Activated CD4-positive, alpha-beta T cell treated with anti-CD3 and anti-CD28 coated beads, Interleukin-2, amount 50 U/mL, for 1 hour (primary cell): ENCODE results near the gene AUTS2.
"Not testable (repeated sequence)": the region's sequence is repeated elsewhere in the genome, so short reads cannot be mapped to it uniquely, and the experiment has no call there.

ENCODE experiments used
- DNase-seq: peaks from one replicate; pipeline ENCODE4 v3.0.0-alpha.2; 2020

The AUTS2 gene

DNA sequence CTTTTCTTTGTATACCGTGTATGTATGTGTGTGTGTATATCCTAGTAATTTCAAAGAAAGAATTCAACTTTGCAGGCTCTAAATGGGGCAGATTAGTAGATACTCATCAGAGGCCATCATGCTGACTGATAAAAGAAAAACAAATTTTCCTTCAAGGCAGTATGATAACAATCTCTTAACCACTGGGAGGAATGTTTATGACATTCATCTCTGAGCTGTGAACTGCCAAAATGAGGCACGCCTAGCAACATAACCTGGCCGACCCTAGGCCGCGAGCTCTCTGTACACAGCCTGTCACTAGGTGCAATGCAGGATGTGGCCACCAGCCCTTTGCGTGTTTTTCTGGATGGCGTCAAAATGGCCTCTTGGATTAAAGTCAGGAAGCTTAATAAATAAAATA is 1190.0 kb downstream of the AUTS2 start:
- DNase-seq, result peak; percentile 39

DNA sequence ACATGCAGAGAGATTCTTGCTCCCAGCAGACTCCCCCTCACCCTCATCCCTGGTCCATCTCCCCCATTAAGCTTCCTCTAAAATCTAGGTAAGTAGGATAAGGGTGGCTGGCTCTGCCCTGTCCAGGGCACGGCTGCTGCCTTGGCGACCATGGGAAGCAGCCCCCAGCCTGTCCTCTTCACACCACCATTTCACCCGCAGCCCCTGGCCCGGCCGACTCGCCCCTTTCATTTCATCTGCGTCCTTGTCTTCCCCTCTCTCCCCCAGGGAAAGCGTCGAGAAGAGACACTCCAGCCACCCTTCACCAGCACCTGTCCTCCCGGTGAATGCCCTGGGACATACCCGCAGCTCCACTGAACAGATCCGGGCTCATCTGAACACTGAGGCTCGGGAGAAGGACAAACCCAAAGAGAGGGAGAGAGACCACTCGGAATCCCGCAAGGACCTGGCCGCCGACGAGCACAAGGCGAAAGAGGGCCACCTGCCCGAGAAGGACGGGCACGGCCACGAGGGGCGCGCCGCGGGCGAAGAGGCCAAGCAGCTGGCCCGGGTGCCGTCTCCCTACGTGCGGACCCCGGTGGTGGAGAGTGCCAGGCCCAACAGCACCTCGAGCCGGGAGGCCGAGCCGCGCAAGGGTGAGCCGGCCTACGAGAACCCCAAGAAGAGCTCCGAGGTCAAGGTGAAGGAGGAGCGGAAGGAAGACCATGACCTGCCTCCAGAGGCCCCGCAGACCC is 1191.4 kb downstream of the AUTS2 start:
- no peak for DNase-seq

DNA sequence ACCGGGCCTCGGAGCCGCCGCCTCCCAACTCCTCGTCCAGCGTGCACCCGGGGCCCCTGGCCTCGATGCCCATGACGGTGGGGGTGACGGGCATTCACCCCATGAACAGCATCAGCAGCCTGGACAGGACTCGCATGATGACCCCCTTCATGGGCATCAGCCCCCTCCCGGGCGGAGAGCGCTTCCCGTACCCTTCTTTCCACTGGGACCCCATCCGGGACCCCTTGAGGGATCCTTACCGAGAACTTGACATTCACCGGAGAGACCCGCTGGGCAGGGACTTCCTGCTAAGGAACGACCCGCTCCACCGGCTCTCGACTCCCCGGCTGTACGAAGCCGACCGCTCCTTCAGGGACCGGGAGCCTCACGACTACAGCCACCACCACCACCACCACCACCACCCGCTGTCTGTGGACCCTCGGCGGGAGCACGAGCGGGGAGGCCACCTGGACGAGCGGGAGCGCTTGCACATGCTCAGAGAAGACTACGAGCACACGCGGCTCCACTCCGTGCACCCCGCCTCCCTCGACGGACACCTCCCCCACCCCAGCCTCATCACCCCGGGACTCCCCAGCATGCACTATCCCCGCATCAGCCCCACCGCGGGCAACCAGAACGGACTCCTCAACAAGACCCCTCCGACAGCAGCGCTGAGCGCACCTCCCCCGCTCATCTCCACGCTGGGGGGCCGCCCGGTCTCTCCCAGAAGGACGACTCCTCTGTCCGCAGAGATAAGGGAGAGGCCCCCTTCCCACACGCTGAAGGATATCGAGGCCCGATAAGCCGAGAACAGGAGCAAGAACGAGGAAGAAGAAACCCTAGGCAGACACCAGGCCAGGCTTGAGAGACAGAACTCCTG is 1192.2 kb downstream of the AUTS2 start:
- DNase-seq, result no peak

DNA sequence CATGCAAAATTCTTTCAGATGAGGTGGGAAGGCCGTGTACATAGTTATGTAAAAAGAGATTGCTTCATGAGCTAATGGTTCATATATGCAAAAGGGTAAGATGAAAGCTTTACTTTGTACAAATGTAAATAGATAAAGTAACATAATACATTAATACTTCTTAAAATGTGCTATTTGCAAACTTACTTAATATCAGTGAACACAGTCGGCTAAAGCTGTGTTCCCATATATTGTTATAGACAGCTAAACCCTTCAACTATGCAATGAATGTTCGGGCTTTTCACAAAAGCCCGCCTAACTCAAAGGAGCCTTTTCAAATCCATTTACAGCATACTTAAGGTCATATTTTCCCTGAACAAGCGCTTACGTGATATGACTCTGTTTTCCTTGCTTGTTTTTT is 1193.1 kb downstream of the AUTS2 start:
- no peak for DNase-seq

DNA sequence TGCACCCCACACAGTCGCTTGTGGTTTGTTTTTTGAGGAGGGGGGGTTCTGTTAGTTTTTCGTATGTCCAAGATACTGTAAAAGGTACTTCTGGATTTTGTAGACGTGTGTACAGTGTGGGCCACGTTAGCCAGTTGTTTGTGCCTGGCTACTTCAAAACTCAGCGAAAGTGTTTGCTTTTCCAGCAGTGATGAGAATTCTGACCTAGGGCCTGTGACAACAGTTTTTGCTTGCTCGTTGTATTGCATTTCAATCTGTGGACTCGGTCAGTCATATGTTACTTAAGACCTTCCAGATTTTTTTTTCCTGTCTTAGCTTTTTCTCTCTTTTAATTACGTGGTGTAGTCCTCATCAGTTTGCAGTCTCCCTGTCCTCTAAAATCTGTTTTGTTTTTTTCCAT is 1194.8 kb downstream of the AUTS2 start:
- no peak for DNase-seq

DNA sequence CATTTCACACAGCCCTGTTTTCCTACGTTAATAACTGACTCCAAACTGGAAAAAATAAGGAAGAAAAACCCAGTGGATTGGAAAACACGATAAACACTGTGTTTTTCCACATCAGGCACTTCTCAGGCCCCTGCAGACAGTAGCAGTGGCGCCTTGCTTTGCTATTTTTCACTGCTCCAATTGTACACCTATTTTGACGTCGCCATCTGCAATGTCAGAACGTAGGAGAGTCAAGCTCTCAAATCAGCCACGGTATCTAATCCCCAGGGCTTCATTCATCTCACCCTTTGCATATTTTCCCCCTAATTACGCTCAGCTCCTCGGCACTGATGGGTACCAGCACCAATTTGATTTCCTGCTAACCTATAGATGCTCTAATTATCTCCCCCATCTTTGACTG is 1195.5 kb downstream of the AUTS2 start:
- DNase-seq, result no peak

DNA sequence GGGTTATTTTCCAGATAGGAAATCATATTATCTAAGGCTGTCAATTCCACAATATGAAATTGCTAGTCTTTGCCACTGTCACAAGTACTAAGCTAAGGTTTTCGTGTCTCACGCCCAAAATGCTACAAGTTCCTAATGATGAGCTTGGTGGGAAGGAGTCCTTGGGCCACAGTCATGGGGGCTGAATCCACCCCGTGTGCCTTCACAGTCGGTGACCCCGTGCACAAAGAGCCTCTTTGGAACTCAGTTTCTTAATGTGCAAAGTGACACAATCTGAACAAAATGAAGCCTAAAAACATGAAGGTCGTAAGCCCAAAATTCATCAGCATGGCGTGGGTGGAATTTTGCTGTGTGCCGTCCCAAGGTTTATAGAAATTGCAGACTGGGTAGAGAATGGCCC is 1196.7 kb downstream of the AUTS2 start:
- no peak for DNase-seq

DNA sequence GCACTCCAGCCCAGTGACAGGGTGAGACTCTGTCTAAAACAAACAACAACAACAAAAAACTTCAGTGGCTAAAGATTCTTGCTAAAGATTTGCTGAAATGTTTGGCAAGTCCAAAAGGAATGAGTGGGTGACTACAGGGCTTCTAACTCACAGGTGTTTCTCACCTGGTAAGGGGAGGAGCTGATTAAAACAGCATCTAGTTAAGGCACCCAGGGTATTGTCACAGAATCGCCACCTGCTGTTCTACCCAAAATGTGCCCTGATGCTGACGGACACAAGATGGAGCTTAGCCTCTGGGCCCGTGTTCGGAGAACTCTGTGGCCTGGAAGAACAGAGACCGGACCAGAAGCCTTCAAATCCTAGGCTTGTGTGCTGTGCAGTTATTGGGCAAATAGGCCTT is 1197.7 kb downstream of the AUTS2 start:
- DNase-seq, result no peak

DNA sequence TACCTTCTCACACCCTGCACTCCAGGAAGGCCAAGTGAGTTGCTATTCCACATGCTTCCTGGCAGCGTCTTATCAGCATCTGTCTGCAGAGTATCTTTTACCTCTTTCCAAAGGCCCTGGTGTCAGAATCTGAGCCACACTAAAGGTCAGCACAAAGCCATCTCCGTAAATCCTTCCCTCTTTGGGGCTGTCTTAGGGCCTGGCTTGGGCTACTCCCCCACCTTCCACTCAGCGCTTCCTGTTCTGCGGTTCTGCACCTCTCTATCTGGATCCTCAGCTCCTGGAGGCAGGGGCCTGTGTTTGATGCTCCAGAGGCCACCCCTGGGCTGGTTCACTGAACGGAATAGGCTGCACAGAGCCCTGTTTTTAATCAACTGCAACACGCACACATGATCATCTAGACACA is 1198.8 kb downstream of the AUTS2 start:
- DNase-seq, result no peak

DNA sequence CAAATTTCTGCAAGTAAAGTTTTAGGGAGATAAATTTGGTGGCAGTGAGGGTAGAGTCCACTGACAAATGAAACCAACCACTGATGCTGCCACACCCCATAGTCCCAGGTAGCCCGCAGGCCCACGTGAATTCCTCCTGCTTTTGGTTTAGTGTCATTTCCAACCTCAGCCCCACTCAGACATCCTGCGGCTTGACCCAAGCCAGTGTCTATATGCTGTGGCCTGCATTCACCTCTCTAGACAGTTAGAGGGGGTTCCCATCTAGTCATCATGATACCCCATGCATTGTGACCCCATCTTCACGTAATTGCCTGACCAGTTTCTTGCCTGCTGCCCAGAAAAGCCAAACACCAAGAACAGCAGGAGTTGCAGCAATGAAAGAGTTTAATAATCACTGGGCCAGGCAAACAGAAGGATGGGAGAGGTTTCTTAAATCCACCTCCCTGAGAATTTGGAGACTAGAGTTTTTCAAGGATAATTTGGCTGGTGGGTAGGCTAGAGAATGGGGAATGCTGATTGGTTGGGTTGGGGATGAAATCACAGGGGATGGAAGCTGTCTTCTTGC is 1201.6 kb downstream of the AUTS2 start:
- DNase-seq, result no peak

DNA sequence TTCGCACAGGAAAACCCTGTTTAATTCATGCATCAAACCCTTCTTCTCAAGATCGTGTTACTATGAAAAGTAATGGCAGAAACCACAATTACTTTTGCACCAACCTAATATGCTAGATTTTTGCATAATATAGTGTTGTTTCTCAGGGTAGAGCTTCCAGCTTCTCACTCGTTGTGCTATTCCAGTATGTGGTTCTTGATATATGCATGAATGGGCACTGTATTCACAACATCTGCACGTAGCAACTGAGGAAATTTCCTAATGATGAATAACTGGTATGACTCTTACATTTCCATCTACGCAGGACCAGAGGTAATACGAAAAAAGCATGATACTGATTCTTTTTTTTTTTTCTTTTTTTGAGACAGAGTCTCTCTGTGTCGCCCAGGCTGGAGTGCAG is 1207.1 kb downstream of the AUTS2 start:
- no peak for DNase-seq

DNA sequence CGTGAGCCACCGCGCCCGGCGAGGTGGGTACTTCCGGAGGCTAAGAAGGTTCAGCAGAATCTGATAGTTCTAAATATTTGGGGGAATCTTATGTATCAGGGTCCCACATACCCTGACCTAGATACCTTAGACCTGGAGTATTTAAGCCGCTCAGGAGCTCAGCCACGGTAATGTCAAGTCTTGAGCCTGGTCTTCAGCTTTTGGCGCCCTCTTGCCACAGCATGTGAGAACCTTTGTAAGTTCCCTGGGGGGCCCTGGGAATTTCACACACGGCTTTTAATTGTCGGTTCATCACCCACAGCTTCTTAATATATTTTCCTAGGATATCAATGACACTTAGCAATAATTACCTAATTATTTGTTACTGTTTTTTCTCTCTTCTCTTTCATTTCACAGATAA is 1209.4 kb downstream of the AUTS2 start:
- DNase-seq, result no peak

DNA sequence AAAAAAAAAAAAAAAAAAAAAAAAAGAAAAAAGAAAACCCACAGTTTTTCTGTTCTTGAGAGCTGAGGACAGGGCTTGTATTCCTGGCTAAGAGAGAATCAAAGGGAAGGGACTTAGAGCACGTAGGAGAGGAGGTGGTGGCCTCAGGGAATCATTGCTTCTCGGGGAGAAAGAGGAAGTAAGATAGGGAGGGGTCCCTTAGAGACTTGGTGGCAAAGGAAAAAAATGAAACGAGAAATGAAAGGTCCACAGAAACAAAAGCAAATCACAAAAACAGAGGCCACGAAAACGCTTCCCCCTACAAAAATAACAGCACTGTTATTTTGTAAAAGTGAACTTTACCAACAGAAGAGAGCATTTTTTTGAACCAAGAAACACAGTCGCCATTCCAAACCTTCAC is 1210.6 kb downstream of the AUTS2 start:
- DNase-seq, result no peak

DNA sequence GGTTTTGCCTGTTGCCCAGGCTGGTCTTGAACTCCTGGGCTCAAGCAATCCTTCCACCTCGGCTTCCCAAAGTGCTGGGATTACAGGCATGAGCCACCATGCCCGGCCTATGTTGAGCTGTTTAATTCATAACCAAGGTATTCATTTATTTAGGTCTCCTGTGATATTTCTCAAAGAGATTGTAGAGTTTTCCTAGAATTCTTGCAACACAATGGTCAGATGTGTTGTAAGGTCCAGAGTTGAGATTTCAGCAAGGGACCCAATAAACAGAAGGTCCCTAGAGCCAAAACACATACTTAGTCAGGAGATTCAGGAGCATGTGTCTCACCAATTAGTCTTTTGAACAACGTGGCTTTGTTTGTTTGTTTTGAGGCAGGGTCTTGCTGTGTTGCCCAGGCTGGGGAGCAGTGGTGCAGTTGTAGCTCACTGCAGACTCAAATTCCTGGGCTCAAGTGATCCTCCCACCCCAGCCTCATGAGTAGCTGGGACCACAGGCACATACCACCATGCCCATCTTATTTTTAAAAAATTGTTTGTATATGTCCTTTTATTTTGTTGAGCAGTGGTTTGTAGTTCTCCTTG is 1212.4 kb downstream of the AUTS2 start:
- DNase-seq, result no peak

DNA sequence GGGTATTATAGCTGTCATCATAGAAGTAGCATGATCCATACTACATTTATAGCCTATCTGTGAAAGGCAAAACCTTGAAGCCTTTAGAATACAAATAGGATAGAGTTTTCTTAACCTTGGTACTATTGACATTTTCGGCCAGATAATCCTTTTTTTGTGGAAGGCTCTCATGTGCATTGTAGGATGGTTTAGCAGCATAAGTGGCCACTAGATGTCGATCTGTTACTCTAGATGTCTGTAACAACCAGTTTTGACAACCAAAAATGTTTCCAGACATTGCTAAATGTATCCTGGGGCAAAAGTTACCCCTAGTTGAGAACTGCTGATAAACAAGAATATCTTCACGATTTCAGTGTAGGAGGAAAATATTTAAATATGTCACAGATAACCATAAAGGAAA is 1214.2 kb downstream of the AUTS2 start:
- no peak for DNase-seq

DNA sequence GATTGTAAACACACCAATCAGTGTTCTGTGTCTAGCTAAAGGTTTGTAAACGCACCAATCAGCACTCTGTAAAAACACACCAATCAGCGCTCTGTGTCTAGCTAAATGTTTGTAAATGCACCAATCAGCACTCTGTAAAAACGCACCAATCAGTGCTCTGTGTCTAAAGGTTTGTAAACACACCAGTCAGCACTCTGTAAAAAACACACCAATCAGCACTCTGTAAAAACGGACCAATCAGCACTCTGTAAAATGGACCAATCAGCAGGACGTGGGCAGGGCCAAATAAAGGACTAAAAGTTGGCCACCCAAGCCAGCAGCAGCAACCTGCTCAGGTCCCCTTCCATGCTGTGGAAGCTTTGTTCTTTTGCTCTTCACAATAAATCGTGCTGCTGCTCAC is 1224.2 kb downstream of the AUTS2 start:
- DNase-seq, result not testable (repeated sequence)

DNA sequence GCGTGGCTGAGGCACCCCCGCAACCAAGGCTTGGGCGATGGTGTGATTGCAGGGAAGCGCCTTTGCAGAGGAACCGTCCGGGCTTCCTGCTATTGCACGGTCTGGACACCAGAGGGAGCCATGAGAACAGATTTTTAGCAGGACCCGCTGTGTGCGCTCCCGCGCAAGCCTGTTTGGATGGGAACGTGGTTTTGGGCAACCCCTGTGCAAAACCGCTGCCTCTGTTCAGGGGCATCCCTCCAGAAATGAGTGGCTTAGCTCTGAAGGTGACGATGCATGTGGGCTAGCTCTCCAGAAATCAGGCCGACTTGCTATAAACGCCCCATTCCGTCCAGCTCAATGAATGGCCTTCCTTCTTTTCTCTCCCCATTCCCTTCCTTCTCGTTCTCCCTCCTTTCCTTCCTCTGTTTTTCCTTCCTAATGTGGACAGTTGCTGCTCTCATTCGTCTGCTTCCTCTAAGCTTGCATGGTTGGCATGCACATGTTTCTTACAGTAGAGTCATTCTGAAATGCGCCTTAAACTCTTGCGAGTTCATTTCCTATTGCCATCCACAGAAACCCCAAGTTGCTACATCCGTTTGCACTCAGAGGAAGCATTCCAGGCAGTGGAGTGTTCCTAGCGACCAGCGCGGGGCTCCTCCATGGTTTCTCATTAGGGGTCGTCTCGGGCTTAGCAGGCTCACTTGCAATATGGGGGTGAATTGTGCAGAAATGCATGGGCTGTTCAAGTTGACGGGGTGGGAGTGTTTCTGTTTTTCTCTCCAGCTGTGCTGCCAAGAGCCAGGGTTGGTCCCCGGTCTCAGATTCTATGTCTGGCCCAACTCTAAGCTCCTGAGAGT is 1231.2 kb downstream of the AUTS2 start:
- peak; percentile 49 for DNase-seq

DNA sequence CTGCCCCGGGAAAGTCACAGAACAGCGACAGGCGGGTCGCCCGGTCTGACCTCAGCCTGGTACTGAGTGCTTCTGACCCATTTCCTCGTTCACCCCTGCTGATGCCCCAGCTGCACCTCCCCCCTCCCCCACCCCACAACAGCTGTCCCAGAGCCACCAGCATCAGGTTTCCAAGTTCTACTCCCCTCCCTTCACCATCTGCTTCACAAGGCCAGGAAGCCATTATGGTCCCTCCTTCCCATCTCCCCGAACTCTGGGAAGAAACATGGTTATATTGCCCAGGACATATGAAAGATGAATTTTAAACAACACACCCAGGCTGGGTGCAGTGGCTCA is 1231.8 kb downstream of the AUTS2 start:
- DNase-seq, result no peak

DNA sequence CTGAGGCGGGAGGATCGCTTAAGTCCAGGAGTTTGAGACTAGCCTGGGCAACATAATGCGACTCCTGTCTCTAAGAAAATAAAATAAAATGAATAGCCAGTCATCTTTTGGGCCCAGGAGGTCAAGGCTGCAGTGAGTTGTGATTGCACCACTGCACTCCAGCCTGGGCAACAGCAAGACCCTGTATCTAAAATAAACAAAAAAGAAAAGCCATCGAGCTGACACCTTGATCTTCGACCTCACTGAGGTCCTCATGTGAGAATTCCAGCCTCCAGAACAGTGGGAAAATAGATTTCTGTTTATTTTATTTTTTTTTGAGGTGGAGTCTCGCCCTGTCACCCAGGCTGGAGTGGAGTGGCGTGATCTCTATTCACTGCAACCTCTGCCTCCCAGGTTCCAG is 1232.2 kb downstream of the AUTS2 start:
- no peak for DNase-seq

DNA sequence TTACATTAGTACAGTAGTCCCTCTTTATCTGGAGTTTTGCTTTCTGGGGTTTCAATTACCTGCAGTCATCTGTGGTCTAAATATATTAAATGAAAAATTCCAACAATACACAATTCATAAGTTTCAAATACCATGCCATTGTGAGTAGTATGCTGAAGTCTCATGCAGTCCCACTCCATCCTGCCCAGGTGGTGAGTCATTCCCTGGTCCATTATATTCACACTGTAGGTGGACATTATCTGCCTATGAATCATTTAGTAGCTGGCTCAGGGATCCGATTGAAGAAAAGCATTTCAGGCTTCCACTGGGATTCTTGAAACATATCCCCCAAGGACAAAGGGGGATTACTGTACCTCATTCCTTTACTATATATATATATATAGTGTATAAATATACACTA is 1235.5 kb downstream of the AUTS2 start:
- DNase-seq, result no peak

DNA sequence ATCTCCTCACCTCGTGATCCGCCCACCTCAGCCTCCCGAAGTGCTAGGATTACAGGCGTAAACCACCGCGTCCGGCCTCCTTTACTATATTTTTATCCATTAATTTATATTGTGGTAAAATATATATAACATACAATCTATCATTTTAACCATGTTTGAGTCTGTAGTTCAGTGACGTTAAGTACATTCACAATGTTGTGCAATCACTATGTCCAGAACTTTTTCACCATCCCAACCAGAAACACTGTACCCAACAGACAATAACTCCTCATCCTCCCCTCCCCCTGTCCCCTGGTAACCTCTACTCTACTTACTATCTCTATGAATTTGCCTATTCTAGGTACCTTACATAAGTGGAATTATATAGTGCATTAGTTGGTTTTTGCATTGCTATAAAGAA is 1236.1 kb downstream of the AUTS2 start:
- DNase-seq, result no peak

DNA sequence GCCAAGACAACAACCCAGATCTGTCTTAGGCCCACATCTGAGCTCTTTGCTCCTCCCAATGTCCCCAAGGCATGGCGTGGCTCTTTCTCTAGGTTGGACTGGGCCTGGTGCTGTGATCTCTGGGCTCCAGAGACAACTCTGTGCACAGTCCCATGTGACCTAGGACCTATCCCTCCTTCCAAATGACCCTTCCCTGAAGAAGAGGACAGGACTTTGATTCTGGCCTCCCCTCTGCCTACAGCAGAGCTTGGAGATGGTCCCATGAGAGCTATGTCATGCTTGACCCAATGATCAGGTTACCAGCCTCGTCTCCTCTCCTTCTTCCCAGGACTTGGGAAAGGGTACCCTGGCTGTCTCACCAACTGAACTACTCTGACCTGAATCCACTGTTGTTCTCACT is 1237.4 kb downstream of the AUTS2 start:
- DNase-seq, result no peak

DNA sequence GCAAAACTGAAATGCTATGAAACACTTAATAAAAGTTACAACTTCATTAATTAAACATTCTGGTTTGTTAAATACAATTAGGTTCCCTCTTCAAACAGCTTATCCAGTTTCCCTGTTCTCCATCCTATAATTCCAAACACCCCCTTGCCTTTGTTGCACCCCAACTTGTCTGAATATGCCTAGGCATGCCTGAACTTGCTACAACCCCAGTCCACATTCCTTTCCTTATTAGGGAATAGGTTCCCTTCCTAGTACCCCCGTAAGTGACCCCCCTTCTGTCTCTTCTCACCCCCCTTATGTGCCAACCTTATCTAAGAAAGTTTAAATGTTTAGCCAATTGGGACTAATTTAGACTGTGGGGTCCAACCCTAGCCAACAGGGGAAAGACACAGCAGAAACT is 1238.0 kb downstream of the AUTS2 start:
- DNase-seq, result no peak
